Measurements from ENCODE around the gene DNAJA4.

GRCh38 chr15:78324144-78324543 is 59.8 kb downstream of the DNAJA4 start:
- TF ChIP-seq ZNF629 (CRISPR knock-in tag; conservative IDR thresholded peaks at IDR 0.05) (no peak), ZFX (CRISPR knock-in tag; IDR thresholded peaks at IDR 0.05; ENCODE audit: low read depth) (no peak), CBFB (CRISPR knock-in tag; IDR thresholded peaks at IDR 0.05) (no peak), PCBP2 (optimal IDR thresholded peaks at IDR 0.05; ENCODE audit: low read depth, low read length, poor library complexity, severe bottlenecking) (no peak), POLR2AphosphoS5 (IDR thresholded peaks at IDR 0.05; ENCODE audit: low read depth, low read length) (no peak), SMARCC2 (IDR thresholded peaks at IDR 0.05) (no peak), ATF3 (CRISPR knock-in tag; IDR thresholded peaks at IDR 0.05) (no peak), CBX2 (IDR thresholded peaks at IDR 0.05; ENCODE audit: low read depth, low read length) (no peak), CBX2 (CRISPR knock-in tag; IDR thresholded peaks at IDR 0.05; ENCODE audit: low read depth) (no peak), CTCF (CRISPR knock-in tag; IDR thresholded peaks at IDR 0.05) (no peak), ZNF530 (CRISPR knock-in tag; IDR thresholded peaks at IDR 0.05; ENCODE audit: low read depth) (no peak), ZSCAN30 (CRISPR knock-in tag; IDR thresholded peaks at IDR 0.05) (no peak), DRAP1 (CRISPR knock-in tag; IDR thresholded peaks at IDR 0.05) (no peak)
- TF ChIP-seq, protein P1, sequence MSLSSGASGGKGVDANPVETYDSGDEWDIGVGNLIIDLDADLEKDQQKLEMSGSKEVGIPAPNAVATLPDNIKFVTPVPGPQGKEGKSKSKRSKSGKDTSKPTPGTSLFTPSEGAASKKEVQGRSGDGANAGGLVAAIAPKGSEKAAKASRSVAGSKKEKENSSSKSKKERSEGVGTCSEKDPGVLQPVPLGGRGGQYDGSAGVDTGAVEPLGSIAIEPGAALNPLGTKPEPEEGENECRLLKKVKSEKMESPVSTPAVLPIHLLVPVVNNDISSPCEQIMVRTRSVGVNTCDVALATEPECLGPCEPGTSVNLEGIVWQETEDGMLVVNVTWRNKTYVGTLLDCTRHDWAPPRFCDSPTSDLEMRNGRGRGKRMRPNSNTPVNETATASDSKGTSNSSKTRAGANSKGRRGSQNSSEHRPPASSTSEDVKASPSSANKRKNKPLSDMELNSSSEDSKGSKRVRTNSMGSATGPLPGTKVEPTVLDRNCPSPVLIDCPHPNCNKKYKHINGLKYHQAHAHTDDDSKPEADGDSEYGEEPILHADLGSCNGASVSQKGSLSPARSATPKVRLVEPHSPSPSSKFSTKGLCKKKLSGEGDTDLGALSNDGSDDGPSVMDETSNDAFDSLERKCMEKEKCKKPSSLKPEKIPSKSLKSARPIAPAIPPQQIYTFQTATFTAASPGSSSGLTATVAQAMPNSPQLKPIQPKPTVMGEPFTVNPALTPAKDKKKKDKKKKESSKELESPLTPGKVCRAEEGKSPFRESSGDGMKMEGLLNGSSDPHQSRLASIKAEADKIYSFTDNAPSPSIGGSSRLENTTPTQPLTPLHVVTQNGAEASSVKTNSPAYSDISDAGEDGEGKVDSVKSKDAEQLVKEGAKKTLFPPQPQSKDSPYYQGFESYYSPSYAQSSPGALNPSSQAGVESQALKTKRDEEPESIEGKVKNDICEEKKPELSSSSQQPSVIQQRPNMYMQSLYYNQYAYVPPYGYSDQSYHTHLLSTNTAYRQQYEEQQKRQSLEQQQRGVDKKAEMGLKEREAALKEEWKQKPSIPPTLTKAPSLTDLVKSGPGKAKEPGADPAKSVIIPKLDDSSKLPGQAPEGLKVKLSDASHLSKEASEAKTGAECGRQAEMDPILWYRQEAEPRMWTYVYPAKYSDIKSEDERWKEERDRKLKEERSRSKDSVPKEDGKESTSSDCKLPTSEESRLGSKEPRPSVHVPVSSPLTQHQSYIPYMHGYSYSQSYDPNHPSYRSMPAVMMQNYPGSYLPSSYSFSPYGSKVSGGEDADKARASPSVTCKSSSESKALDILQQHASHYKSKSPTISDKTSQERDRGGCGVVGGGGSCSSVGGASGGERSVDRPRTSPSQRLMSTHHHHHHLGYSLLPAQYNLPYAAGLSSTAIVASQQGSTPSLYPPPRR (CRISPR knock-in tag; IDR thresholded peaks at IDR 0.05; ENCODE audit: borderline replicate concordance), result no peak

Data from HepG2 (cell line).